PC-3 (cell line): ENCODE data around the gene CRYL1.

ENCODE experiments used
- CTCF ChIP-seq: fragments of 300-600 bp; sonication (generic); conservative IDR thresholded peaks from 2 replicates; pipeline ENCODE4 v1.5.1; 2017; ENCODE audit warnings: antibody characterized with exemption, low read depth, mild to moderate bottlenecking, low read length
- EZH2phosphoT487 ChIP-seq: fragments of 300-600 bp; sonication (generic); IDR thresholded peaks from 2 replicates; pipeline ENCODE4 v1.6.1; 2018; ENCODE audit warnings: mild to moderate bottlenecking, antibody characterized with exemption, low read length, borderline replicate concordance

GRCh38 chr13:20399961-20400360 lies 125.7 kb downstream of the CRYL1 start:
- TF ChIP-seq CTCF, result no peak
- no peak for TF ChIP-seq EZH2phosphoT487
